Keratinocyte (primary cell): Measurements from ENCODE around the gene FAM124A. TPM values are rescaled to one million over a fixed set of nuclear protein-coding genes. Genes with fewer than 3 reads are reported as not detected.

Experiments
- DNase-seq: peaks from one replicate; pipeline ENCODE4 v3.0.0-alpha.2; 2011; ENCODE audit warnings: low read depth, missing footprints, low spot score
- FAIRE-seq: peaks from 2 replicates; lab custom pipeline; 2011; peaks lifted over from hg19 to GRCh38; lab: Jason Lieb, UNC
- H2AFZ ChIP-seq: 2 replicates; pipeline ENCODE4 v1.6.0; 2012; ENCODE audit warnings: low read length, control low read depth, inconsistent platforms; ENCODE audit not compliant: control insufficient read depth
- H3K27ac ChIP-seq: 2 replicates; pipeline ENCODE4 v1.5.1; 2011; ENCODE audit warnings: low read length; ENCODE audit not compliant: control insufficient read depth, insufficient read depth
- H3K27me3 ChIP-seq: 3 replicates; pipeline ENCODE4 v1.6.0; 2011; ENCODE audit warnings: low read length; ENCODE audit not compliant: control insufficient read depth, insufficient read depth; ENCODE audit errors: extremely low read depth
- H3K36me3 ChIP-seq, 2 experiments: 2 replicates in 1 of 2; 3 replicates in 1 of 2; pipeline ENCODE4 v1.5.1; 2011; ENCODE audit warnings: low read length in 2 of 2, mild to moderate bottlenecking in 1 of 2; ENCODE audit not compliant: control insufficient read depth in 2 of 2, insufficient read depth in 2 of 2; ENCODE audit errors: extremely low read depth in 1 of 2
- H3K4me1 ChIP-seq: 3 replicates; pipeline ENCODE4 v1.5.1; 2011; ENCODE audit warnings: low read length; ENCODE audit not compliant: control insufficient read depth, insufficient read depth; ENCODE audit errors: extremely low read depth
- H3K4me2 ChIP-seq: 3 replicates; pipeline ENCODE4 v1.6.0; 2011; ENCODE audit warnings: low read depth, low read length; ENCODE audit not compliant: control insufficient read depth, insufficient read depth; ENCODE audit errors: extremely low read depth
- H3K4me3 ChIP-seq, 3 experiments: fragments of 200-600 bp in 1 of 3; sonication (generic) in 1 of 3; 2 replicates in 2 of 3; 3 replicates in 1 of 3; pipeline ENCODE4 v1.5.1; 2011 to 2016; ENCODE audit warnings: low read length in 3 of 3, mild to moderate bottlenecking in 3 of 3, control low read depth in 2 of 3, inconsistent platforms in 1 of 3, low read depth in 1 of 3, mixed read lengths in 1 of 3, mixed run types in 1 of 3, moderate library complexity in 1 of 3; ENCODE audit not compliant: control insufficient read depth in 2 of 3, insufficient read depth in 2 of 3; ENCODE audit errors: extremely low read depth in 1 of 3
- H3K79me2 ChIP-seq: 2 replicates; pipeline ENCODE4 v1.6.0; 2012; ENCODE audit warnings: low read length; ENCODE audit not compliant: control insufficient read depth, insufficient read depth
- H3K9ac ChIP-seq: 3 replicates; pipeline ENCODE4 v1.6.0; 2011; ENCODE audit warnings: low read length; ENCODE audit not compliant: control insufficient read depth, insufficient read depth; ENCODE audit errors: extremely low read depth
- H3K9me1 ChIP-seq: 3 replicates; pipeline ENCODE4 v1.6.0; 2011; ENCODE audit warnings: low read length; ENCODE audit not compliant: control insufficient read depth, insufficient read depth; ENCODE audit errors: extremely low read depth
- H3K9me3 ChIP-seq: 2 replicates; pipeline ENCODE4 v1.5.1; 2012; ENCODE audit warnings: low read depth, low read length; ENCODE audit not compliant: control insufficient read depth
- H4K20me1 ChIP-seq: 3 replicates; pipeline ENCODE4 v1.6.0; 2011; ENCODE audit warnings: low read length; ENCODE audit not compliant: control insufficient read depth, insufficient read depth; ENCODE audit errors: extremely low read depth
- EZH2 ChIP-seq: IDR thresholded peaks from one replicate; pipeline ENCODE4 v1.6.1; 2012; ENCODE audit warnings: inconsistent platforms, mild to moderate bottlenecking, low read length, moderate library complexity
- dilution Hi-C: fragments of 300-500 bp; cut with MboI; formaldehyde crosslinking; loops from one replicate; pipeline ENCODE4 v1.7.0; 2020; ENCODE audit warnings: low sequenced_read_pairs; ENCODE audit not compliant: extremely low pct_ligation_motif_present
- polyA plus RNA-seq, 5 experiments: library from polyadenylated mRNA; depleted of rRNA in 3 of 5; stranded (reverse) in 3 of 5; stranded (forward) in 1 of 5; unstranded in 1 of 5; fragments of >200 nt; gene quantifications; 1 replicate in 1 of 5; 2 replicates in 3 of 5; 3 replicates in 1 of 5; pipeline versions ENCODE4 v1.2.1 to v1.2.3, GENCODE V29; 2011 to 2012; ENCODE audit warnings: missing spikeins in 2 of 5, low read depth in 1 of 5, low replicate concordance in 1 of 5
- TF ChIP-seq, protein P1 (sequence below), 3 experiments: IDR thresholded peaks in 1 of 3; conservative IDR thresholded peaks in 1 of 3; optimal IDR thresholded peaks in 1 of 3; 2 replicates in 2 of 3; 3 replicates in 1 of 3; pipeline versions ENCODE3 to v1.5.1; 2011; ENCODE audit warnings: low read length in 3 of 3, mild to moderate bottlenecking in 3 of 3, moderate library complexity in 2 of 3, control low read depth in 1 of 3, inconsistent platforms in 1 of 3; ENCODE audit not compliant: insufficient read depth in 2 of 3; ENCODE audit errors: extremely low read depth in 1 of 3

Gene FAM124A
- polyA plus RNA-seq, 1 donor (not counting 4 experiments of a cell fraction or from before 2014, with no cell fraction given): 0.05 TPM

DNA sequence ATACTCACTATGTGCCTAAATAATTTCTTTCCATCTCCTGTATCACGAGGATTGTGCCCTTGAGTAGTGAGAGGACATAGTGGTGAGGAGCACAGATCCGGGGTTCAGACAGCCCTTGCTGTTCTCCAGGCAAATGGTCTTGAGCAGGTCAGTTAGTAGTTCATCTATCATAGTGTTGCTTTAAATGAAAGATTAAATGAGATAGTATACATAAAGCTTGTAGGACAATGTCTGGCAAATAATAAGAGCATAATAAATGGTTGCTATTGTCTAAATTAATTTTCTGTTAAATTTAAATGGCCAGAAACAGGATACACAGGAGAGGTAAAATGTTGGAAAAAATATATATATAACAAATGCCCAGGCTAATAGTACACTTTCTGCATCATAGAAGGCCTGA lies 23.4 kb downstream of the FAM124A start:
- dilution Hi-C loops: no loop called here
- Histone ChIP-seq H3K9ac (no peak overlapping the region), H2AFZ (no peak overlapping the region), H3K9me3 (no peaks in the 10 kb centered on the region), H3K4me3 (no peak overlapping the region), H3K4me1 (no peaks in the 10 kb centered on the region), H3K79me2 (no peaks in the 10 kb centered on the region), H3K36me3 (no peaks in the 10 kb centered on the region), H4K20me1 (no peaks in the 10 kb centered on the region), H3K9me1 (no peaks in the 10 kb centered on the region), H3K27me3 (peaks cover 27% of the 10 kb centered on the region), H3K4me2 (no peak overlapping the region), H3K27ac (no peak overlapping the region)
- FAIRE-seq (no peak), DNase-seq (no peak)
- TF ChIP-seq EZH2: no peak
- TF ChIP-seq, protein P1, sequence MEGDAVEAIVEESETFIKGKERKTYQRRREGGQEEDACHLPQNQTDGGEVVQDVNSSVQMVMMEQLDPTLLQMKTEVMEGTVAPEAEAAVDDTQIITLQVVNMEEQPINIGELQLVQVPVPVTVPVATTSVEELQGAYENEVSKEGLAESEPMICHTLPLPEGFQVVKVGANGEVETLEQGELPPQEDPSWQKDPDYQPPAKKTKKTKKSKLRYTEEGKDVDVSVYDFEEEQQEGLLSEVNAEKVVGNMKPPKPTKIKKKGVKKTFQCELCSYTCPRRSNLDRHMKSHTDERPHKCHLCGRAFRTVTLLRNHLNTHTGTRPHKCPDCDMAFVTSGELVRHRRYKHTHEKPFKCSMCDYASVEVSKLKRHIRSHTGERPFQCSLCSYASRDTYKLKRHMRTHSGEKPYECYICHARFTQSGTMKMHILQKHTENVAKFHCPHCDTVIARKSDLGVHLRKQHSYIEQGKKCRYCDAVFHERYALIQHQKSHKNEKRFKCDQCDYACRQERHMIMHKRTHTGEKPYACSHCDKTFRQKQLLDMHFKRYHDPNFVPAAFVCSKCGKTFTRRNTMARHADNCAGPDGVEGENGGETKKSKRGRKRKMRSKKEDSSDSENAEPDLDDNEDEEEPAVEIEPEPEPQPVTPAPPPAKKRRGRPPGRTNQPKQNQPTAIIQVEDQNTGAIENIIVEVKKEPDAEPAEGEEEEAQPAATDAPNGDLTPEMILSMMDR (optimal IDR thresholded peaks at IDR 0.05 in 1 of 3, IDR thresholded peaks at IDR 0.05 in 1 of 3, conservative IDR thresholded peaks at IDR 0.05 in 1 of 3; ENCODE audit: extremely low read depth in 1 of 3, insufficient read depth in 2 of 3, low read length in 3 of 3): no peak

DNA sequence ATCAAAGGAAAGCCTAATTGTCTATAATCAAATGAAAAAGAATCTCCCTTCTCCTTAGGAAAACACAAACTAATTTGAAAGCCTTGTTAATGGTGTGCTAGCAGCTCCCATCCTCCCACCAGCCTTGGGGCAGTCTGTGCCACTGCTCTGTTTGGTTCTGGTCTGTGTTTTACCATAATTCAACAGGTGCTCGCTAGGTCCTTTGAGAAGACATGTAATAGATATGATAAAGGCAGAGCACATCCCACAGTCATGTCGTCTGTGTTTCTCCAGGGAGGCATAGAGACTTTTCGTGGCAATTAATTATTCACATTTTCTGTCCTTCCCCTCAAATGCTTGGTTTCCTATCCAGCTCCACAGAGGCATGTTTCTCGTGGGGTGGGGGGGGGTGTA lies 23.8 kb downstream of the FAM124A start:
- Histone ChIP-seq H3K36me3 (no peaks in the 10 kb centered on the region), H3K4me2 (no peak overlapping the region), H3K9me1 (no peaks in the 10 kb centered on the region), H3K79me2 (no peaks in the 10 kb centered on the region), H3K4me1 (no peaks in the 10 kb centered on the region), H2AFZ (no peak overlapping the region), H3K9ac (no peak overlapping the region), H3K9me3 (no peaks in the 10 kb centered on the region), H3K4me3 (no peak overlapping the region), H4K20me1 (no peaks in the 10 kb centered on the region), H3K27me3 (peaks cover 23% of the 10 kb centered on the region), H3K27ac (no peak overlapping the region)
- FAIRE-seq: no peak
- DNase-seq: no peak
- dilution Hi-C loops: no loop called here
- TF ChIP-seq, protein P1 (optimal IDR thresholded peaks at IDR 0.05 in 1 of 3, IDR thresholded peaks at IDR 0.05 in 1 of 3, conservative IDR thresholded peaks at IDR 0.05 in 1 of 3; ENCODE audit: extremely low read depth in 1 of 3, insufficient read depth in 2 of 3, low read length in 3 of 3): no peak
- TF ChIP-seq EZH2: no peak
